IMR-90 (cell line): ENCODE data around the gene RAPGEF1. TPM values are rescaled to one million over a fixed set of nuclear protein-coding genes. Genes with fewer than 3 reads are reported as not detected.

ENCODE experiments used
- ATAC-seq: fragments of 200-7000 bp; cut with Tn5 transposase; 2 replicates; pipeline ENCODE4 v1.9.1; 2020; ENCODE audit warnings: low read depth, mild to moderate bottlenecking, moderate library complexity
- BruUV-seq: library from RNA; stranded (reverse); fragments of 400-500 nt; replicated peaks from 2 replicates; lab custom pipeline; 2021; lab: Mats Ljungman, UMichigan
- CTCF ChIA-PET: fragments of 300-600 bp; formaldehyde crosslinking; extraction: SDS; loops from one replicate; lab custom pipeline; 2021; ENCODE audit warnings: antibody characterized with exemption; lab: Yijun Ruan, JAX
- POLR2A ChIA-PET: fragments of 300-600 bp; sonication (Branson Sonifier 250); formaldehyde crosslinking; loops from one replicate; lab custom pipeline; 2022; ENCODE audit warnings: antibody characterized with exemption; ENCODE audit not compliant: unreplicated experiment; lab: Charles Lee
- DNase-seq: peaks from one replicate; pipeline ENCODE4 v3.0.0; 2013
- H2AFZ ChIP-seq: replicated peaks from 2 replicates; pipeline ENCODE3; 2013; ENCODE audit warnings: low read length, mild to moderate bottlenecking; ENCODE audit not compliant: poor library complexity
- H2AK5ac ChIP-seq: 2 replicates; pipeline ENCODE4 v1.6.1; 2013; ENCODE audit warnings: low read depth, low read length, inconsistent platforms
- H2AK9ac ChIP-seq: replicated peaks from 2 replicates; pipeline ENCODE3; 2013; ENCODE audit warnings: mild to moderate bottlenecking, low read depth, low read length, moderate library complexity; ENCODE audit not compliant: poor library complexity
- H2BK120ac ChIP-seq: 2 replicates; pipeline ENCODE4 v1.6.1; 2013; ENCODE audit warnings: low read depth, low read length, inconsistent platforms
- H2BK15ac ChIP-seq: 3 replicates; pipeline ENCODE4 v1.6.1; 2013; ENCODE audit warnings: low read depth, low read length, inconsistent platforms
- H2BK20ac ChIP-seq: 2 replicates; pipeline ENCODE4 v1.6.1; 2013; ENCODE audit warnings: low read depth, mild to moderate bottlenecking, inconsistent platforms, low read length, moderate library complexity
- H2BK5ac ChIP-seq: 2 replicates; pipeline ENCODE4 v1.6.1; 2013; ENCODE audit warnings: mild to moderate bottlenecking, low read depth, low read length, inconsistent platforms; ENCODE audit not compliant: poor library complexity, severe bottlenecking
- H3K14ac ChIP-seq: replicated peaks from 2 replicates; pipeline ENCODE4 v1.6.1; 2013; ENCODE audit warnings: low read depth, low read length, inconsistent platforms
- H3K18ac ChIP-seq: 2 replicates; pipeline ENCODE4 v1.6.1; 2013; ENCODE audit warnings: low read depth, low read length, control low read depth
- H3K23ac ChIP-seq: 2 replicates; pipeline ENCODE4 v1.6.1; 2013; ENCODE audit warnings: low read depth, low read length, inconsistent platforms
- H3K27ac ChIP-seq: 2 replicates; pipeline ENCODE4 v1.5.1; 2013; ENCODE audit warnings: mild to moderate bottlenecking, control low read depth, low read length; ENCODE audit not compliant: insufficient read depth
- H3K27me3 ChIP-seq: 2 replicates; pipeline ENCODE4 v1.6.1; 2013; ENCODE audit warnings: low read length; ENCODE audit not compliant: control insufficient read depth, insufficient read depth
- H3K36me3 ChIP-seq: 2 replicates; pipeline ENCODE4 v1.6.1; 2013; ENCODE audit warnings: low read length, mixed read lengths; ENCODE audit not compliant: control insufficient read depth, insufficient read depth
- H3K4ac ChIP-seq: 2 replicates; pipeline ENCODE4 v1.6.1; 2013; ENCODE audit warnings: low read depth, low read length, inconsistent platforms
- H3K4me1 ChIP-seq: 2 replicates; pipeline ENCODE4 v1.6.1; 2013; ENCODE audit warnings: low read length, mixed read lengths; ENCODE audit not compliant: control insufficient read depth, insufficient read depth
- H3K4me2 ChIP-seq: 2 replicates; pipeline ENCODE4 v1.6.1; 2013; ENCODE audit warnings: low read depth, mild to moderate bottlenecking, control low read depth, low read length, moderate library complexity
- H3K4me3 ChIP-seq: 2 replicates; pipeline ENCODE4 v1.5.1; 2013; ENCODE audit warnings: low read depth, mild to moderate bottlenecking, control low read depth, low read length, moderate library complexity; ENCODE audit not compliant: insufficient read depth
- H3K56ac ChIP-seq: 2 replicates; pipeline ENCODE4 v1.6.1; 2013; ENCODE audit warnings: low read length, inconsistent platforms; ENCODE audit not compliant: insufficient read depth; ENCODE audit errors: extremely low read depth
- H3K79me1 ChIP-seq, 2 experiments: 2 replicates each; pipeline ENCODE4 v1.6.1; 2013; ENCODE audit warnings: low read length in 2 of 2, inconsistent platforms in 1 of 2, low read depth in 1 of 2
- H3K9ac ChIP-seq: 2 replicates; pipeline ENCODE4 v1.6.1; 2013; ENCODE audit warnings: low read depth, low read length, control low read depth
- H3K9me1 ChIP-seq: 2 replicates; pipeline ENCODE4 v1.6.1; 2013; ENCODE audit warnings: low read length, inconsistent platforms; ENCODE audit not compliant: insufficient read depth
- H3K9me3 ChIP-seq: 2 replicates; pipeline ENCODE4 v1.6.1; 2013; ENCODE audit warnings: low read length; ENCODE audit not compliant: control insufficient read depth, insufficient read depth
- H4K20me1 ChIP-seq: 2 replicates; pipeline ENCODE4 v1.6.1; 2013; ENCODE audit warnings: low read length, inconsistent platforms; ENCODE audit not compliant: insufficient read depth
- H4K5ac ChIP-seq: 2 replicates; pipeline ENCODE4 v1.6.1; 2013; ENCODE audit warnings: mild to moderate bottlenecking, low read depth, low read length, control low read depth
- H4K8ac ChIP-seq, 2 experiments: 2 replicates each; pipeline ENCODE4 v1.6.1; 2013; ENCODE audit warnings: low read depth in 2 of 2, low read length in 2 of 2, control low read depth in 1 of 2, inconsistent platforms in 1 of 2
- H4K91ac ChIP-seq: 2 replicates; pipeline ENCODE4 v1.6.1; 2013; ENCODE audit warnings: low read depth, low read length, inconsistent platforms; ENCODE audit not compliant: insufficient read depth
- CEBPB ChIP-seq: IDR thresholded peaks from 2 replicates; pipeline ENCODE4 v1.6.1; 2012; ENCODE audit warnings: low read depth, low read length, improper control_type of control experiment
- FOS ChIP-seq: fragments of 150-350 bp; IDR thresholded peaks from 2 replicates; pipeline ENCODE4 v1.6.1; 2016; ENCODE audit warnings: low read depth, low read length
- MAZ ChIP-seq: IDR thresholded peaks from 2 replicates; pipeline ENCODE4 v1.6.1; 2012; ENCODE audit warnings: low read depth, mild to moderate bottlenecking, low read length, improper control_type of control experiment, moderate library complexity, borderline replicate concordance
- USF2 ChIP-seq: fragments of 150-350 bp; IDR thresholded peaks from 2 replicates; pipeline ENCODE4 v1.6.1; 2017; ENCODE audit warnings: mild to moderate bottlenecking, antibody characterized with exemption, low read length, low read depth
- WGBS, 2 experiments: methylation state at CpG; one replicate each; pipeline versions ENCODE4 v1.1.5 to v1.1.7; 2013; ENCODE audit warnings: missing lambda C conversion rate in 2 of 2; ENCODE audit not compliant: insufficient read length in 1 of 2; ENCODE audit errors: extremely low coverage in 2 of 2; 5-methylcytosine and 5-hydroxymethylcytosine counted together
- dilution Hi-C: fragments of 300-500 bp; cut with HindIII; formaldehyde crosslinking; loops from one replicate; pipeline ENCODE4 v1.14.3; 2018; ENCODE audit warnings: low sequenced_read_pairs; ENCODE audit not compliant: unreplicated experiment
- in situ Hi-C: fragments of 300-500 bp; cut with MboI; formaldehyde crosslinking; loops from 3 replicates; pipeline ENCODE4 v1.14.3; 2019; ENCODE audit warnings: low sequenced_read_pairs, inconsistent platforms, mixed read lengths
- intact Hi-C: fragments of 100-400 bp; cut with micrococcal nuclease; formaldehyde crosslinking; loops from 2 replicates; pipeline ENCODE4 v1.10.0; 2022
- polyA plus RNA-seq, 3 experiments: library from polyadenylated mRNA; depleted of rRNA; stranded (reverse); fragments of >200 nt; gene quantifications; 2 replicates each; pipeline ENCODE4 v1.2.3, GENCODE V29; 2012; ENCODE audit warnings: low replicate concordance in 1 of 3
- total RNA-seq: library from RNA; depleted of rRNA; stranded (reverse); fragments of >200 nt; gene quantifications from 2 replicates; pipeline ENCODE4 v1.2.3, GENCODE V29; 2012

Gene RAPGEF1
- total and polyA plus RNA-seq, 2 of the 4 experiments (the other 2 are of a cell fraction), result 13.1 to 22.3 TPM

- no peak overlapping the region for H2AFZ ChIP-seq
- H4K20me1 ChIP-seq, result peaks cover 5% of the 10 kb centered on the region; the same call in 1 of the 2 replicates
- no peaks in the 10 kb centered on the region for H3K4me1 ChIP-seq
- no peak overlapping the region for H3K4ac ChIP-seq
- no peaks in the 10 kb centered on the region; the same call in 1 of the 2 replicates for H3K9me1 ChIP-seq
- H3K14ac ChIP-seq, result no peak overlapping the region
- in situ Hi-C loops (no loop called here), intact Hi-C loops (loop anchor here (10.0 kb wide), 1 partner anchor 343 kb away; no protein-coding TSS in a partner anchor), dilution Hi-C loops (no loop called here)
- H4K91ac ChIP-seq, result no peak overlapping the region
- no peak overlapping the region for H3K4me3 ChIP-seq
- no peak overlapping the region for H3K18ac ChIP-seq
- no peak overlapping the region for H4K8ac ChIP-seq
- POLR2A ChIA-PET, result no interaction called here
- no peaks in the 10 kb centered on the region for H3K36me3 ChIP-seq
- H2BK120ac ChIP-seq, result no peak overlapping the region
- peaks cover 26% of the 10 kb centered on the region for H3K27me3 ChIP-seq
- H2BK15ac ChIP-seq, result no peak overlapping the region
- DNase-seq (no peak), ATAC-seq (no peak)
- H4K5ac ChIP-seq, result no peak overlapping the region
- H2AK9ac ChIP-seq, result no peak overlapping the region
- no peak overlapping the region for H2BK20ac ChIP-seq
- BruUV-seq, result no TSS peak
- H3K23ac ChIP-seq, result no peak overlapping the region
- 25% methylated on average over 2 of the region's 3 CpGs; no CpG with 5 or more reads in 1 of the 2 experiments for WGBS, 2 experiments
- H3K56ac ChIP-seq, result no peak overlapping the region
- H3K79me1 ChIP-seq, result no peaks in the 10 kb centered on the region
- CTCF ChIA-PET, result no interaction called here
- H3K9me3 ChIP-seq, result no peaks in the 10 kb centered on the region
- H2BK5ac ChIP-seq, result no peak overlapping the region
- no peak overlapping the region for H3K27ac ChIP-seq
- no peak overlapping the region for H3K9ac ChIP-seq
- TF ChIP-seq USF2 (no peak), FOS (no peak), CEBPB (no peak), MAZ (no peak)
- no peak overlapping the region for H2AK5ac ChIP-seq
- no peak overlapping the region for H3K4me2 ChIP-seq
Measured at GRCh38 chr9:131771646-131772045, 31.8 kb upstream of the RAPGEF1 start.
